Measurements from ENCODE around the gene MOSPD2.

Gene MOSPD2

GRCh38 chrX:14930663-14931062, 57.4 kb downstream of the MOSPD2 start:
- Histone ChIP-seq H3K4me3 (ENCODE audit: insufficient read depth in 1 of 2, low read depth in 1 of 2, low read length in 2 of 2) (no peak overlapping the region), H2BK120ac (ENCODE audit: low read depth, low read length) (no peak overlapping the region), H4K8ac (ENCODE audit: low read length) (no peak overlapping the region), H3K4me2 (ENCODE audit: low read length, poor library complexity, severe bottlenecking) (no peak overlapping the region), H3K36me3 (ENCODE audit: control insufficient read depth in 1 of 2, insufficient read depth in 2 of 2, low read depth in 1 of 2, low read length in 2 of 2) (no peaks in the 10 kb centered on the region), H3K9ac (ENCODE audit: low read length) (no peak overlapping the region), H2BK12ac (ENCODE audit: low read length in 2 of 2) (no peak overlapping the region), H3K27ac (ENCODE audit: low read length, poor library complexity, severe bottlenecking) (no peak overlapping the region), H3K14ac (ENCODE audit: low read length in 2 of 2) (no peak overlapping the region), H4K91ac (ENCODE audit: low read length) (no peak overlapping the region), H3K9me3 (ENCODE audit: control insufficient read depth, low read length) (no peaks in the 10 kb centered on the region), H2AK5ac (ENCODE audit: low read length, severe bottlenecking) (no peak overlapping the region), H3K79me1 (replicated peaks; ENCODE audit: low read length, poor library complexity, severe bottlenecking) (no peaks in the 10 kb centered on the region), H3K27me3 (ENCODE audit: control insufficient read depth in 1 of 2, insufficient read depth in 1 of 2, low read length in 2 of 2) (peaks cover 0 to 3% of the 10 kb centered on the region in 2 experiments), H3K18ac (ENCODE audit: low read depth in 1 of 2, low read length in 2 of 2) (no peak overlapping the region), H2BK5ac (ENCODE audit: low read depth, low read length, poor library complexity, severe bottlenecking) (no peak overlapping the region), H3K4me1 (ENCODE audit: control insufficient read depth, insufficient read depth, low read depth, low read length) (no peaks in the 10 kb centered on the region), H3K23ac (ENCODE audit: low read length in 2 of 2) (no peak overlapping the region), H2AFZ (ENCODE audit: low read depth, low read length) (no peak overlapping the region), H2BK15ac (ENCODE audit: low read depth, poor library complexity, severe bottlenecking) (no peak overlapping the region), H3K4ac (ENCODE audit: low read depth in 1 of 2, low read length in 2 of 2) (no peak overlapping the region)
- no peak for DNase-seq
- no CpG with 5 or more reads among the region's 1 CpG for WGBS

GRCh38 chrX:14932136-14932535, 58.9 kb downstream of the MOSPD2 start:
- DNase-seq, result no peak
- no peak overlapping the region for H2BK5ac ChIP-seq (ENCODE audit: low read depth, low read length, poor library complexity, severe bottlenecking)

GRCh38 chrX:14934423-14934822, 61.2 kb downstream of the MOSPD2 start:
- H3K14ac ChIP-seq (ENCODE audit: low read length in 2 of 2), result no peak overlapping the region
- H3K36me3 ChIP-seq (ENCODE audit: control insufficient read depth in 1 of 2, insufficient read depth in 2 of 2, low read depth in 1 of 2, low read length in 2 of 2), result no peaks in the 10 kb centered on the region
- no peak overlapping the region for H2AFZ ChIP-seq (ENCODE audit: low read depth, low read length)
- no peak overlapping the region for H3K4me2 ChIP-seq (ENCODE audit: low read length, poor library complexity, severe bottlenecking)
- DNase-seq, result no peak
- no peak overlapping the region for H3K23ac ChIP-seq (ENCODE audit: low read length in 2 of 2)
- no peak overlapping the region for H2BK15ac ChIP-seq (ENCODE audit: low read depth, poor library complexity, severe bottlenecking)
- no peaks in the 10 kb centered on the region for H3K9me3 ChIP-seq (ENCODE audit: control insufficient read depth, low read length)
- H4K8ac ChIP-seq (ENCODE audit: low read length), result no peak overlapping the region
- H3K27ac ChIP-seq (ENCODE audit: low read length, poor library complexity, severe bottlenecking), result no peak overlapping the region
- H2BK120ac ChIP-seq (ENCODE audit: low read depth, low read length), result no peak overlapping the region
- no peak overlapping the region for H3K4me3 ChIP-seq (ENCODE audit: insufficient read depth in 1 of 2, low read depth in 1 of 2, low read length in 2 of 2)
- no peaks in the 10 kb centered on the region for H3K79me1 ChIP-seq (replicated peaks; ENCODE audit: low read length, poor library complexity, severe bottlenecking)
- no peak overlapping the region for H4K91ac ChIP-seq (ENCODE audit: low read length)
- H2BK5ac ChIP-seq (ENCODE audit: low read depth, low read length, poor library complexity, severe bottlenecking), result no peak overlapping the region
- H2AK5ac ChIP-seq (ENCODE audit: low read length, severe bottlenecking), result no peak overlapping the region
- no peaks in the 10 kb centered on the region for H3K4me1 ChIP-seq (ENCODE audit: control insufficient read depth, insufficient read depth, low read depth, low read length)
- peaks cover 0 to 3% of the 10 kb centered on the region in 2 experiments for H3K27me3 ChIP-seq (ENCODE audit: control insufficient read depth in 1 of 2, insufficient read depth in 1 of 2, low read length in 2 of 2)
- H3K9ac ChIP-seq (ENCODE audit: low read length), result no peak overlapping the region
- no peak overlapping the region for H3K18ac ChIP-seq (ENCODE audit: low read depth in 1 of 2, low read length in 2 of 2)
- no CpG with 5 or more reads among the region's 1 CpG for WGBS
- H3K4ac ChIP-seq (ENCODE audit: low read depth in 1 of 2, low read length in 2 of 2), result no peak overlapping the region
- no peak overlapping the region for H2BK12ac ChIP-seq (ENCODE audit: low read length in 2 of 2)

More at GRCh38 chrX:14932136-14932535, 58.9 kb downstream of the MOSPD2 start:
- Histone ChIP-seq H2BK120ac (ENCODE audit: low read depth, low read length) (no peak overlapping the region), H3K4me2 (ENCODE audit: low read length, poor library complexity, severe bottlenecking) (no peak overlapping the region), H3K4ac (ENCODE audit: low read depth in 1 of 2, low read length in 2 of 2) (no peak overlapping the region), H3K14ac (ENCODE audit: low read length in 2 of 2) (no peak overlapping the region), H3K36me3 (ENCODE audit: control insufficient read depth in 1 of 2, insufficient read depth in 2 of 2, low read depth in 1 of 2, low read length in 2 of 2) (no peaks in the 10 kb centered on the region), H2AK5ac (ENCODE audit: low read length, severe bottlenecking) (no peak overlapping the region), H3K4me1 (ENCODE audit: control insufficient read depth, insufficient read depth, low read depth, low read length) (no peaks in the 10 kb centered on the region), H3K9ac (ENCODE audit: low read length) (no peak overlapping the region), H2BK12ac (ENCODE audit: low read length in 2 of 2) (no peak overlapping the region), H3K18ac (ENCODE audit: low read depth in 1 of 2, low read length in 2 of 2) (no peak overlapping the region), H2AFZ (ENCODE audit: low read depth, low read length) (no peak overlapping the region), H3K27me3 (ENCODE audit: control insufficient read depth in 1 of 2, insufficient read depth in 1 of 2, low read length in 2 of 2) (peaks cover 0 to 3% of the 10 kb centered on the region in 2 experiments), H3K27ac (ENCODE audit: low read length, poor library complexity, severe bottlenecking) (no peak overlapping the region), H3K9me3 (ENCODE audit: control insufficient read depth, low read length) (no peaks in the 10 kb centered on the region), H4K91ac (ENCODE audit: low read length) (no peak overlapping the region), H3K23ac (ENCODE audit: low read length in 2 of 2) (no peak overlapping the region), H4K8ac (ENCODE audit: low read length) (no peak overlapping the region), H3K79me1 (replicated peaks; ENCODE audit: low read length, poor library complexity, severe bottlenecking) (no peaks in the 10 kb centered on the region), H2BK15ac (ENCODE audit: low read depth, poor library complexity, severe bottlenecking) (no peak overlapping the region), H3K4me3 (ENCODE audit: insufficient read depth in 1 of 2, low read depth in 1 of 2, low read length in 2 of 2) (no peak overlapping the region)
- WGBS, result no CpG with 5 or more reads among the region's 1 CpG

GRCh38 chrX:14936561-14936960, 63.3 kb downstream of the MOSPD2 start:
- H3K9me3 ChIP-seq (ENCODE audit: control insufficient read depth, low read length), result no peaks in the 10 kb centered on the region
- peak overlapping the region; percentile 39 for H3K9ac ChIP-seq (ENCODE audit: low read length)
- peak overlapping the region; percentile 34 for H2BK120ac ChIP-seq (ENCODE audit: low read depth, low read length)
- no peaks in the 10 kb centered on the region for H3K79me1 ChIP-seq (replicated peaks; ENCODE audit: low read length, poor library complexity, severe bottlenecking)
- peak overlapping the region; percentile 72 for H4K8ac ChIP-seq (ENCODE audit: low read length)
- no peak overlapping the region for H3K14ac ChIP-seq (ENCODE audit: low read length in 2 of 2)
- H4K91ac ChIP-seq (ENCODE audit: low read length), result no peak overlapping the region
- H2BK12ac ChIP-seq (ENCODE audit: low read length in 2 of 2), result no peak overlapping the region
- H2AK5ac ChIP-seq (ENCODE audit: low read length, severe bottlenecking), result no peak overlapping the region
- DNase-seq, result peak; percentile 79
- H2AFZ ChIP-seq (ENCODE audit: low read depth, low read length), result no peak overlapping the region
- H3K36me3 ChIP-seq (ENCODE audit: control insufficient read depth in 1 of 2, insufficient read depth in 2 of 2, low read depth in 1 of 2, low read length in 2 of 2), result no peaks in the 10 kb centered on the region
- H3K27me3 ChIP-seq (ENCODE audit: control insufficient read depth in 1 of 2, insufficient read depth in 1 of 2, low read length in 2 of 2), result no peaks in the 10 kb centered on the region
- H2BK5ac ChIP-seq (ENCODE audit: low read depth, low read length, poor library complexity, severe bottlenecking), result no peak overlapping the region
- 34% methylated on average over 4 of the region's 5 CpGs for WGBS
- no peak overlapping the region for H3K4ac ChIP-seq (ENCODE audit: low read depth in 1 of 2, low read length in 2 of 2)
- H3K4me3 ChIP-seq (ENCODE audit: insufficient read depth in 1 of 2, low read depth in 1 of 2, low read length in 2 of 2), result no peak overlapping the region
- H3K4me1 ChIP-seq (ENCODE audit: control insufficient read depth, insufficient read depth, low read depth, low read length), result no peaks in the 10 kb centered on the region
- no peak overlapping the region for H2BK15ac ChIP-seq (ENCODE audit: low read depth, poor library complexity, severe bottlenecking)
- H3K18ac ChIP-seq (ENCODE audit: low read depth in 1 of 2, low read length in 2 of 2), result no peak overlapping the region
- H3K4me2 ChIP-seq (ENCODE audit: low read length, poor library complexity, severe bottlenecking), result no peak overlapping the region
- H3K27ac ChIP-seq (ENCODE audit: low read length, poor library complexity, severe bottlenecking), result peak overlapping the region; percentile 40
- H3K23ac ChIP-seq (ENCODE audit: low read length in 2 of 2), result no peak overlapping the region

All from mesenchymal stem cell (in vitro differentiated cells and primary cell).